NCI-H345 (cell line): ENCODE measurements around the gene HK1.
A peak's percentile ranks its signal among the peaks of the same experiment; 100 is the strongest.

Experiments used
- DNase-seq: peaks from one replicate; lab custom pipeline; 2025; lab: John Stamatoyannopoulos, UW

HK1 gene

GRCh38 chr10:69375307-69376151 lies 97.2 kb downstream of the HK1 start:
- no peak for DNase-seq

GRCh38 chr10:69376662-69377061 lies 98.4 kb downstream of the HK1 start:
- DNase-seq = no peak

GRCh38 chr10:69377191-69377590 lies 98.9 kb downstream of the HK1 start:
- DNase-seq = no peak

DNA sequence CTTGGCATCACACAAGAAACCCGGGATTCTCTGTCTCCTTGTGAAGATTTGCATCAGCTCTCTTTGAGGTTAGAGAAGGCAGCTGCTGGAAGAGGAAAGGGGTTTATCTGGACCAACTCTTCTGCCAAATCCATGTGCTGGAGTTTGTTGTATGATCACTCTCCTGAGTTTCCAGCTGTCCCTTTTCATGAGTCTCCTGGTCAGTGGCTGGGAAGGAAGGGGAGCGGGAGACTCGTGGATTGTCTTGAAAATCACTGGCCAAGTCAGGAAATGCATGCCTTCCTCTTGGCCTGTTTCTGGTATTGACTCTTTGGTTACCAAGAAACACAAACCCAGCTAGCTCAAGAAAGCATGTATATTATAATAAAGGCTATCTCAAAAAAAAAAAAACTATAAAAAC lies 99.6 kb downstream of the HK1 start:
- no peak for DNase-seq

DNA sequence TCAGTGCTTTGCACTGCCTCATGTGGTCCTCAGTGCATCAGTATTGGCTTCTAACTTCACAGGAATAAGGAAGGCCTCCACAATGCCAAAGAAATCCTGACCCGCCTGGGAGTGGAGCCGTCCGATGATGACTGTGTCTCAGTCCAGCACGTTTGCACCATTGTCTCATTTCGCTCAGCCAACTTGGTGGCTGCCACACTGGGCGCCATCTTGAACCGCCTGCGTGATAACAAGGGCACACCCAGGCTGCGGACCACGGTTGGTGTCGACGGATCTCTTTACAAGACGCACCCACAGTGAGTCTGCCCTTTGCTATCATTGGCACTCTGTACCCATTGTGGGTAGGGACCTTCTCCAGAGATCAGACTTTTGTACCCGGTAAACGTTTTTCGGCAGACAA lies 101.5 kb downstream of the HK1 start:
- no peak for DNase-seq

GRCh38 chr10:69382382-69383117 lies 104.3 kb downstream of the HK1 start:
- DNase-seq = no peak

DNA sequence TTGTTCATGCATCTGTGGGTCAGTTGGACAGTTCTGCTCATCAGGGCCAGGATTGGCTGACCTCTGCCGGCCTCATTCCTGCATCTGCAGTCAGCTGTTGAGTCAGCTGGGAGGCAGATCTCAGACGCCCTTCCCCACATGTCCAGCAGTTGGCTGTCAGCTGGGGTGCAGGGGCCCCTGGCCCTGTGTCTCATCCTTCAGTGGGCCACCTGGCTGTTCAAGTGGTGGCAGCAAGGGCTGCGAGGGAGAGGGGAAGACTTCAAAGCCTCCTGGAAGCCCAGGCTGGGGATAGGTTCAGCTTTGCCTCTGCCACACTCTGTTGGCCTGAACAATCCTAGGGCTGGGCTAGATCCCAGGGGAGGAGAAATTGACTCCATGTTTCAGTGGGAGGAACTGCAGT lies 105.3 kb downstream of the HK1 start:
- DNase-seq = no peak

DNA sequence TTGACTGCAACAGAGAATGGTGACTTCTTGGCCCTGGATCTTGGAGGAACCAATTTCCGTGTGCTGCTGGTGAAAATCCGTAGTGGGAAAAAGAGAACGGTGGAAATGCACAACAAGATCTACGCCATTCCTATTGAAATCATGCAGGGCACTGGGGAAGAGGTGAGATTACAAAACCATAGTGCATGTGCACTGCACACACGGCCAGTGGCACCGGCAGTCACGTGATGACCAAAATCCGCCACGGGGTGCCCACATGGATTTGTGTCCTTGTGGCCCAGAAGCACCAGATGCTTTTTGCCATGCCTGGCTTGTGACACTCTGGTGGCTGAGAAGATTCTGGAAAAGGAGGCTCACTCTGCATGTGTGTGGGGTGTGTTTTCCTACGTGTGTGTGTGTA lies 106.0 kb downstream of the HK1 start:
- no peak for DNase-seq

DNA sequence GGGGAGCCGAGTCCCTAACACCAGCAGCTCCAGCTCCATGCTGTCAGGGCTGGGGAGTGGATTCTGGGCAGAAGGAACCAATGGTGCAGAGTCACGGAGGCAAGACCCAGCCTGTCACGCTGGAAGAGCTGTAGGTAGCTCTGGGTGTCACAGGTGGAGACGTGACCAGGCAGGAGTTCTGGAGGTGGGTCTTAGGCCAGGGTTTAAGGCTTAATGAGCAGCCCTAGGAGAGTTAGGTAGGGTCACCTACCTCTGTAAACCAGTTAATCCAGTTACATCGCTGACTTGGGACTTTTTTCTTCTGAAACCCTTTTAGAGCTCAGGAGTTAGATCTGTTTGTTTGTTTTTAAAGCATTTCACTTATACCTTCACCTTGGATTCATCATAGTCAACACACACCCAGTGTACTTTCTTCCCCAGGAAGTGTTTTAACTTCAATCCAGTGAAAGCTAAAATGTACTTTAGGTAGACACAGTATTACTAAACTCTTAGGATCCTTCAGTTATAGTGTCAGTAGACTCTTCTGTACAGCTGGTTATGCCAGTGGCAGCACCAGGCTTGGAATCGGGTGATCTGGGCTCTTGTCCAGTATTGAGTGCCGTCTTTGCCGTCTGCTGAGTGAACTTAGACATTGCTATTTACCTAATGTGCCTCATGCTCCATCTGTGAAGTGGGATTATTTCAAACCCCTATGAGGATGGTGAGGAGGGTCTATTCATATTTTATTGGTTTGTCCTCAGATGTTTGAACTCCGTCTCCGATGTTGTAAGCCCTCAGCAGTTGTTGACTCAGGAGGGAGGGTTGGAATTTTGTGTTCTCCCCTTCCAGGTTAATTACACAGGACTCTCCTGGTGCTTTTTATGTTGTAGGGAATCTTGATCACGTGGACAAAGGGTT lies 107.4 kb downstream of the HK1 start:
- DNase-seq = no peak

DNA sequence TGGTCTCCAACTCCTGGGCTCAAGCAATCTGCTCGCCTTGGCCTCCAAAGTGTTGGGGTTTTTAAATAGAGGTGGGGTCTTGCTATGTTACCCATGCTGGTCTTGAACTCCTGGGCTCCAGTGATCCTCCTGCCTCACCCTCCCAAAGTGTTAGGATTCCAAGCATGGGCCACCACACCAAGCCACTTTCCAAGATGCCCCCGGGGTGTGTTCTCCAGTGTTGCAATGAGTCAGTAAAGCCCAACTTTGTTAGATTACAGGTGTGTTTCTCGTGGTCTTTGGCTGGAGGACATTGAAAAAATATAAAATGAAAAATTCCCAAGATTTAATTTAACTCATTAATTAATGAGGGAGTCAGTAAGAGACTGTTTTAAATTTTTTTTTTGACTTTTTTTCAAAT lies 109.2 kb downstream of the HK1 start:
- no peak for DNase-seq

DNA sequence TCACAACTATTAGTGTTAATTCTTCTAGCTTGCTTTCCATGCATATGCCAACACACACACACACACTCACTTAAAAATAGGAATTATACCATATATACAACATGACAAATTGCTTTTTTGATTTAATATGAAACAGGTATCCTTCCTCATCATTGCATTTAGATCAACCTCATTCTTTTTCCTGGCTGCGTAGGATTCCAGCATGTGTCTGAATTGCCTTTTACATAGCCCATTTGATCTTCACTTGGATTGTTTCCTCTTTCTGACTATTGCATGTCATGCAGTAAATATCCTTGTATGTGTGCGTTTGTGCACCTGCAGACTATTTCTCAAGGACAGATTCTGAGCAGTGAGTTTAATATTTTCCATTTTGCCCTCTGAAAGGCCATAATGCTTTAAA lies 110.2 kb downstream of the HK1 start:
- DNase-seq = no peak

GRCh38 chr10:69389827-69390490 lies 111.7 kb downstream of the HK1 start:
- peak; percentile 41 for DNase-seq

DNA sequence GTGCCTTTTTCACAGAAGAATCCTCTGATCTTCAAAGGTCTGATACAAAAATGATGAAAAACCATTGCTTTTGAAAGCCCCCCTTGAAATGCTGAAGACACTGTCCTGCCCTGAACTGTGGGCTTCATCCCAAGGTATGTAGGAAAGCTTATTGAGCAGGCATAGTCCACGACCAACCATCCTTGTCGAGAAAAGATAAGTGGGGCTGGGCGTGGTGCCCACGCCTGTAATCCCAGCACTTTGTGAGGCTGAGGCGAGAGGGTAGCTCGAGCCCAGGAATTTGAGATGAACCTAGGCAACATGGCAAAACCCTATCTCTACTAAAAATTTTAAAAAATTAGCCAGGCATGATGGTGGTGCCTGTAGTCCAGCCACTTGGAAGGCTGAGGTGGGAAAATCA lies 112.9 kb downstream of the HK1 start:
- no peak for DNase-seq

DNA sequence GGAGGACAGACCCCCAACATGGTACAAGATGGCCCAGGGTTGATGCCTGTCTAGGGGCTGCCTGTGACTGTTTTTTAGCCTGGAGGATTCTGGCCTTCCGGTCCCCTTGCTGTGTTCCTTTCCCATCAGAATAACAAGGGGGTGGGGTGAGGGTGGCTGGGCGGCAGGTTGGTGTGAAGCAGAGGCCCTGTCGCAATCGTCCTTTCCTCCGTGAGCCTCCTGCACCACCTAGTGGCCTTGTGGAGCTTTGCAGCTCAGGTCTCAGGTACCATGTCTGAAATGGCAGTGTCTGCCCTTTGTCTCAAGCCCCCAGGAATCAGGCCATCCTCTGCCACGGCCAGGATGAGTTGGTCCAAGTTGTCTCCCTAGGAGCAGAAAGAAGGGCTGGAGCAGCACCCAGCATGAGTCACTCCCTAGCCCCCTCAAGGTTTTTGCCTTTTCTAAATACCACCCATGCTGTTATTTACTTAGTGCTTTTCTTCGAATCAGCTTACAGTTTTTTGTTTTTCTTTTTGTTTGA lies 114.2 kb downstream of the HK1 start:
- DNase-seq = peak; percentile 80

- DNase-seq = no peak
Observed at GRCh38 chr10:69394020-69394419, 115.7 kb downstream of the HK1 start.

GRCh38 chr10:69397972-69398371 lies 119.7 kb downstream of the HK1 start:
- no peak for DNase-seq

GRCh38 chr10:69398466-69398865 lies 120.2 kb downstream of the HK1 start:
- DNase-seq = no peak

- no peak for DNase-seq
Observed at GRCh38 chr10:69400936-69401335, 122.6 kb downstream of the HK1 start.

DNA sequence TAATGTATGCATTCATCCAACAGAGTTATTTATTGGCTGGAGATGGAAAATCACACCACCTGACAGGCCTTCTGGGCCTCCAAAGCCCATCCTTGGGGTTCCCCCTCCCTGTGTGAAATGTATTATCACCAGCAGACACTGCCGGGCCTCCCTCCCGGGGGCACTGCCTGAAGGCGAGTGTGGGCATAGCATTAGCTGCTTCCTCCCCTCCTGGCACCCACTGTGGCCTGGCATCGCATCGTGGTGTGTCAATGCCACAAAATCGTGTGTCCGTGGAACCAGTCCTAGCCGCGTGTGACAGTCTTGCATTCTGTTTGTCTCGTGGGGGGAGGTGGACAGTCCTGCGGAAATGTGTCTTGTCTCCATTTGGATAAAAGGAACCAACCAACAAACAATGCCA lies 123.1 kb downstream of the HK1 start:
- no peak for DNase-seq

DNA sequence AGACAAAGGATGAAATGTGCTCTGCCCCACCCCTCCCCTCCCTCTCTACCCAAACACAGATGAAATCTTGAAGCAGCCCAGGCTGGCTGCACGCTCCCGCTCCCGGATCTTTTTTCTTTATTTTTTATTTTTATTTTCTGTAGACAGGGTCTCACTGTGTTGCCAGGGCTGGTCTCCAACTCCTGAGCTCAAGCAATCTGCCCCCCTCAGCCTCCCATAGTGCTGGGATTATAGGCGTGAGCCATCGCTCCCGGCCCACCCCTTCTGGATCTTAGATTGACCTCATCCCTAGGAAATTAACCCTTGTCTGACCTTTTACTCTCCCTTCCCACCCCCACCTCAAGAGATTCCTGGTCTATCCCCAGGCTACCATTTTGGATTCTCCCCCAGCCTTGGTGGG lies 124.1 kb downstream of the HK1 start:
- no peak for DNase-seq

DNA sequence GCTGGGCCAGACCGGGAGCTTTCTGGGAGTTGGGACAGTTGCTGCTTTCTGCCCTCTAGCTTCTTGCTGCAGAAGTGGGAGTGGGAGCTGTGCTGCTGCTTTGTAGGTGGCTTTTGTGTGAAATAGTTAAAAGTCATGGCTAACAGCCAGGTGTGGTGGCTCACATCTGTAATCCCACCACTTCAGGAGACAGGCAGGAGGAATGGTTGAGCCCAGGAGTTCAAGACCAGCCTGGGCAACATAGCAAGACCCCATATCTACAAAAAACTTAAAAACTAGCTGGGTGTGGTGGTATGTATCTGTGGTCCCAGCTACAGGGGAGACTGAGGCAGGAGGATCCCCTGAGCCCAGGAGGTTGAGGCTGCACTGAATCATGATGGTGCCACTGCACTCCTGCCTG lies 124.8 kb downstream of the HK1 start:
- DNase-seq = no peak

- no peak for DNase-seq
Observed at GRCh38 chr10:69403519-69403918, 125.2 kb downstream of the HK1 start.
